ACC112 (cell line): Measurements from ENCODE around the gene TRIO.
"Not testable (repeated sequence)": the region's sequence is repeated elsewhere in the genome, so short reads cannot be mapped to it uniquely, and the experiment has no call there.

ENCODE experiments used
- H2AFZ ChIP-seq: fragments of 200-600 bp; sonication (generic); one replicate; pipeline ENCODE4 v1.6.0; 2017; ENCODE audit warnings: antibody characterized with exemption, low read length; ENCODE audit not compliant: unreplicated experiment
- H3K27ac ChIP-seq: fragments of 200-600 bp; sonication (generic); 2 replicates; pipeline ENCODE4 v1.5.1; 2014; ENCODE audit warnings: low read depth, mild to moderate bottlenecking, antibody characterized with exemption, low read length, moderate library complexity
- H3K27me3 ChIP-seq: fragments of 200-600 bp; sonication (generic); 2 replicates; pipeline ENCODE4 v1.6.1; 2014; ENCODE audit warnings: mild to moderate bottlenecking, antibody characterized with exemption, low read length, moderate library complexity, mixed read lengths; ENCODE audit not compliant: insufficient read depth
- H3K36me3 ChIP-seq: fragments of 200-600 bp; sonication (generic); 2 replicates; pipeline ENCODE4 v1.6.1; 2016; ENCODE audit warnings: mild to moderate bottlenecking, antibody characterized with exemption, low read length, moderate library complexity, mixed read lengths; ENCODE audit not compliant: insufficient read depth
- H3K4me1 ChIP-seq: fragments of 200-600 bp; sonication (generic); one replicate; pipeline ENCODE4 v1.6.1; 2016; ENCODE audit warnings: low read length, mixed read lengths; ENCODE audit not compliant: insufficient read depth, unreplicated experiment, control insufficient read depth
- H3K4me3 ChIP-seq: fragments of 200-600 bp; sonication (generic); 2 replicates; pipeline ENCODE4 v1.5.1; 2014; ENCODE audit warnings: mild to moderate bottlenecking, low read depth, low read length
- H3K79me2 ChIP-seq: fragments of 200-600 bp; sonication (generic); one replicate; pipeline ENCODE4 v1.6.0; 2016; ENCODE audit warnings: low read length; ENCODE audit not compliant: control insufficient read depth, unreplicated experiment, insufficient read depth

The TRIO gene

GRCh38 chr5:14142827-14143545 is at the start of gene TRIO:
TRIO (plus strand) TSS chr5:14143342; CDS start chr5:14143726, 384 bp downstream.
- Histone ChIP-seq H3K27ac (peak within 1 kb of the TSS; percentile 88), H3K4me1 (peaks cover 24% of the 10 kb centered on the region), H3K4me3 (peak within 1 kb of the TSS; percentile 86), H2AFZ (peak within 1 kb of the TSS; percentile 78), H3K36me3 (no peaks in the 10 kb centered on the region), H3K79me2 (peaks cover 47% of the 10 kb centered on the region), H3K27me3 (no peaks in the 10 kb centered on the region)

GRCh38 chr5:14097380-14097779 is 45.8 kb upstream of the TRIO start:
- H2AFZ ChIP-seq, H3K27me3 ChIP-seq, H3K79me2 ChIP-seq, H3K4me3 ChIP-seq, H3K36me3 ChIP-seq: not testable (repeated sequence)
- Histone ChIP-seq H3K27ac (peak overlapping the region; percentile 81), H3K4me1 (peaks cover 12% of the 10 kb centered on the region)

- Histone ChIP-seq H2AFZ (no peak overlapping the region), H3K27me3 (no peaks in the 10 kb centered on the region), H3K79me2 (no peaks in the 10 kb centered on the region), H3K4me3 (no peak overlapping the region), H3K27ac (peak overlapping the region; percentile 81), H3K4me1 (peaks cover 12% of the 10 kb centered on the region), H3K36me3 (no peaks in the 10 kb centered on the region)
Observed at GRCh38 chr5:14097998-14098471, 45.1 kb upstream of the TRIO start.

- no peaks in the 10 kb centered on the region for H3K79me2 ChIP-seq
- H2AFZ ChIP-seq = no peak overlapping the region
- H3K4me1 ChIP-seq = peaks cover 18% of the 10 kb centered on the region
- H3K4me3 ChIP-seq = no peak overlapping the region
- no peaks in the 10 kb centered on the region for H3K36me3 ChIP-seq
- H3K27me3 ChIP-seq = no peaks in the 10 kb centered on the region
- no peak overlapping the region for H3K27ac ChIP-seq
Observed at GRCh38 chr5:14100281-14100680, 42.9 kb upstream of the TRIO start.

- Histone ChIP-seq H3K4me1 (peaks cover 30% of the 10 kb centered on the region), H2AFZ (no peak overlapping the region), H3K79me2 (no peaks in the 10 kb centered on the region), H3K27ac (no peak overlapping the region), H3K4me3 (no peak overlapping the region), H3K36me3 (no peaks in the 10 kb centered on the region), H3K27me3 (no peaks in the 10 kb centered on the region)
Observed at GRCh38 chr5:14101922-14102321, 41.2 kb upstream of the TRIO start.

- no peaks in the 10 kb centered on the region for H3K27me3 ChIP-seq
- no peaks in the 10 kb centered on the region for H3K79me2 ChIP-seq
- no peaks in the 10 kb centered on the region for H3K36me3 ChIP-seq
- H2AFZ ChIP-seq = no peak overlapping the region
- H3K27ac ChIP-seq = no peak overlapping the region
- no peak overlapping the region for H3K4me3 ChIP-seq
- H3K4me1 ChIP-seq = peaks cover 33% of the 10 kb centered on the region
Observed at GRCh38 chr5:14102666-14103065, 40.5 kb upstream of the TRIO start.

- Histone ChIP-seq H3K27me3 (no peaks in the 10 kb centered on the region), H3K36me3 (no peaks in the 10 kb centered on the region), H3K4me1 (peaks cover 53% of the 10 kb centered on the region), H3K4me3 (no peak overlapping the region), H3K79me2 (no peaks in the 10 kb centered on the region), H2AFZ (no peak overlapping the region), H3K27ac (peak overlapping the region; percentile 99)
Observed at GRCh38 chr5:14105718-14106410, 37.3 kb upstream of the TRIO start.

GRCh38 chr5:14107536-14107935 is 35.6 kb upstream of the TRIO start:
- Histone ChIP-seq H3K4me3 (no peak overlapping the region), H3K27me3 (no peaks in the 10 kb centered on the region), H3K27ac (peak overlapping the region; percentile 99), H3K4me1 (peaks cover 54% of the 10 kb centered on the region), H2AFZ (no peak overlapping the region), H3K36me3 (no peaks in the 10 kb centered on the region), H3K79me2 (no peaks in the 10 kb centered on the region)

- no peaks in the 10 kb centered on the region for H3K36me3 ChIP-seq
- H3K27ac ChIP-seq = peak overlapping the region; percentile 99
- H3K27me3 ChIP-seq = no peaks in the 10 kb centered on the region
- H3K79me2 ChIP-seq = no peaks in the 10 kb centered on the region
- H3K4me3 ChIP-seq = peak overlapping the region; percentile 59
- peaks cover 54% of the 10 kb centered on the region for H3K4me1 ChIP-seq
- H2AFZ ChIP-seq = peak overlapping the region; percentile 64
Observed at GRCh38 chr5:14108170-14108996, 34.8 kb upstream of the TRIO start.

GRCh38 chr5:14109041-14109747 is 33.9 kb upstream of the TRIO start:
- Histone ChIP-seq H3K4me1 (peaks cover 54% of the 10 kb centered on the region), H3K27ac (peak overlapping the region; percentile 99), H3K4me3 (peak overlapping the region; percentile 59), H2AFZ (peak overlapping the region; percentile 92), H3K36me3 (no peaks in the 10 kb centered on the region), H3K27me3 (no peaks in the 10 kb centered on the region), H3K79me2 (no peaks in the 10 kb centered on the region)
